Uterus (tissue), 2 donors: Measurements from ENCODE around the gene CPEB3.

Source experiments
- CTCF ChIP-seq, 4 experiments: fragments of 200-600 bp in 2 of 4; fragments of 450-650 bp in 2 of 4; sonication (generic) in 2 of 4; IDR thresholded peaks; one replicate each; pipeline ENCODE4 v1.5.1; 2016 to 2019; ENCODE audit warnings: antibody characterized with exemption in 4 of 4, mild to moderate bottlenecking in 2 of 4, moderate library complexity in 1 of 4
- POLR2A ChIP-seq, 2 donors: fragments of 450-650 bp; IDR thresholded peaks; one replicate each; pipeline ENCODE4 v1.6.1; 2016; ENCODE audit warnings: antibody characterized with exemption in 2 of 2, mild to moderate bottlenecking in 1 of 2, moderate library complexity in 1 of 2

- TF ChIP-seq CTCF (IDR thresholded peaks at IDR 0.05) (no peak), POLR2A (IDR thresholded peaks at IDR 0.05) (no peak)
These were observed 27.5 kb downstream of the CPEB3 start for GRCh38 chr10:92263396-92263795.
